Activated naive CD8-positive, alpha-beta T cell treated with anti-CD3 and anti-CD28 coated beads for 36 hours (primary cell): ENCODE data around the gene LRMDA. TPM values are rescaled to one million over a fixed set of nuclear protein-coding genes. Genes with fewer than 3 reads are reported as not detected.

Experiments used
- DNase-seq: peaks from one replicate; pipeline ENCODE4 v3.0.0; 2021
- H3K27ac Mint-ChIP-seq: one replicate; pipeline ENCODE4 v1.8.0; 2022; ENCODE audit warnings: mild to moderate bottlenecking, moderate library complexity, mixed read lengths
- H3K27me3 Mint-ChIP-seq: one replicate; pipeline ENCODE4 v1.8.0; 2022; ENCODE audit warnings: mild to moderate bottlenecking, mixed read lengths
- H3K36me3 Mint-ChIP-seq: one replicate; pipeline ENCODE4 v1.8.0; 2021; ENCODE audit warnings: mild to moderate bottlenecking, mixed read lengths
- H3K4me1 Mint-ChIP-seq: one replicate; pipeline ENCODE4 v1.8.0; 2021; ENCODE audit warnings: mixed read lengths
- H3K4me3 Mint-ChIP-seq: one replicate; pipeline ENCODE4 v1.8.0; 2022; ENCODE audit warnings: mild to moderate bottlenecking, moderate library complexity, mixed read lengths
- H3K9me3 Mint-ChIP-seq: one replicate; pipeline ENCODE4 v1.8.0; 2022; ENCODE audit warnings: mixed read lengths
- total RNA-seq, 2 experiments: library from RNA; stranded (reverse); gene quantifications; one replicate each; pipeline ENCODE4 v1.2.3, GENCODE V29; 2021

LRMDA gene
- total RNA-seq, 2 experiments from 2014 or later: not detected

- no peaks in the 10 kb centered on the region for H3K27me3 Mint-ChIP-seq
- no peaks in the 10 kb centered on the region for H3K9me3 Mint-ChIP-seq
- no peaks in the 10 kb centered on the region for H3K36me3 Mint-ChIP-seq
- no peaks in the 10 kb centered on the region for H3K4me1 Mint-ChIP-seq
- H3K27ac Mint-ChIP-seq: no peak overlapping the region
- DNase-seq: no peak
- H3K4me3 Mint-ChIP-seq: no peak overlapping the region
These were observed 923.5 kb downstream of the LRMDA start for GRCh38 chr10:76354921-76355320.

DNA sequence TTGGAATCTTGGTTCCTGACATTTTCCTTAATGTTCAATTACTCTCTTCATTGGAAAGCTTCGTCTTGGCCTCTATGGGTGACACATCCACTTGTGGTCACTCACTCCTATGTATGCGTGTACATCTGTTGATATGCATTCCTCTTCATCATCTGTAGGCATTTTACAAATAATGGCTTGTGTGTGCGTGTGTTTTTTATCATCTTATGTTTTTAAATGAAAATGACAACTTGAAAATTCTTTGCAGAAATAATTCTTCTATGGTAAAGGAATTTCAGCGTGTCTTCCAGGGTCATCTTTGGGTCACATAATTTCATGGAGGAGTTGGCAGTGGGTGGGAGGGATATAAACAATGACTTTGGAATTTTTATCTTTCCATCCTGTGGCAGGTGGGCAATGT lies 925.1 kb downstream of the LRMDA start:
- H3K36me3 Mint-ChIP-seq: no peaks in the 10 kb centered on the region
- H3K27ac Mint-ChIP-seq: no peak overlapping the region
- no peaks in the 10 kb centered on the region for H3K9me3 Mint-ChIP-seq
- no peak overlapping the region for H3K4me3 Mint-ChIP-seq
- H3K27me3 Mint-ChIP-seq: peaks cover 4% of the 10 kb centered on the region
- no peaks in the 10 kb centered on the region for H3K4me1 Mint-ChIP-seq
- DNase-seq: no peak

GRCh38 chr10:76357726-76358415 lies 926.4 kb downstream of the LRMDA start:
- Mint-ChIP-seq H3K4me1 (no peaks in the 10 kb centered on the region), H3K36me3 (no peaks in the 10 kb centered on the region), H3K27me3 (peaks cover 4% of the 10 kb centered on the region), H3K4me3 (no peak overlapping the region), H3K9me3 (no peaks in the 10 kb centered on the region), H3K27ac (no peak overlapping the region)
- DNase-seq: no peak

- H3K27me3 Mint-ChIP-seq: peaks cover 4% of the 10 kb centered on the region
- no peak for DNase-seq
- H3K4me3 Mint-ChIP-seq: no peak overlapping the region
- no peaks in the 10 kb centered on the region for H3K36me3 Mint-ChIP-seq
- no peaks in the 10 kb centered on the region for H3K4me1 Mint-ChIP-seq
- no peaks in the 10 kb centered on the region for H3K9me3 Mint-ChIP-seq
- no peak overlapping the region for H3K27ac Mint-ChIP-seq
These were observed 927.4 kb downstream of the LRMDA start for GRCh38 chr10:76358743-76359395.

DNA sequence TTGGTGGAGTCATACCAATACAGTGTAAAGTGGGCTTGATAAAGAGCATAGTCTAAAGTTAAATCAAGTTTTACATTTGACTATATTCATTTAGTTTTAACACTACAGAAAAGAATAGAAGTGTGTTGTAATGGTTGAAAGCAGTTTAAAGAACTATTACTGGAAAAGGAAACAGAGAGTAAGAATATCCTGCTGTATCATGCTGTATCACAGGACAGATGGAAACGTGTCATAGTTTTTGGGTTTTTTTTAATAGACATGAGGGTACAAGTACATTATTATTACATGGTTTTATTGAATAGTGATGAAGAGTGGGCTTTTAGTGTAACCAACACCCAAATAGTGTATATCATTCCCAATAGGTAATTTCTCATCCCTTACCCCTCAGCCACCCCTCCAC lies 944.3 kb downstream of the LRMDA start:
- no peaks in the 10 kb centered on the region for H3K36me3 Mint-ChIP-seq
- H3K27ac Mint-ChIP-seq: no peak overlapping the region
- H3K4me1 Mint-ChIP-seq: no peaks in the 10 kb centered on the region
- H3K9me3 Mint-ChIP-seq: no peaks in the 10 kb centered on the region
- DNase-seq: no peak
- no peak overlapping the region for H3K4me3 Mint-ChIP-seq
- H3K27me3 Mint-ChIP-seq: no peaks in the 10 kb centered on the region

DNA sequence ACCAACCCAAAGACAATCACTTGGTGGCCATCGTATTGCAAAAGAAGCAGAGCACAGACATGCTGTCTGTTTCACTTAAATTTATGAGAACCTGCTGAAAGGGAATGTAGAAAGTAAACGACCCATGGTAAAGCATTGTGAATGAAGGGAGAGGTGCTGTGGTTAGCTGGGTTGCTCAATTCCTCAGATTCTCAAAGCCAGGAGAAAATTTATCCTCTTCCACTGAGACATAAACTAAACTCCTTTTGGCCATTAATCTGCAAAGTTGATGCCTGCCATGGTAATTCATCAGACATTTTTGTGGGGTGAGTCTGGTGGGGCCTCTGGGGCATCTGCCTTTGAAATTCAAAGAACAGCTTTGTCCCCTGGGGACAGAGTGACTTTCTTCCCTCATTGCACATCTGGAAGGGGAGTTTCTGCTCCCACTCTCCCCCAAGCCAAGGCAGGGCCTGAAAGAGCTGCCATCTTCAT lies 951.0 kb downstream of the LRMDA start:
- Mint-ChIP-seq H3K4me3 (no peak overlapping the region), H3K4me1 (no peaks in the 10 kb centered on the region), H3K27me3 (peaks cover 5% of the 10 kb centered on the region), H3K9me3 (no peaks in the 10 kb centered on the region), H3K36me3 (no peaks in the 10 kb centered on the region), H3K27ac (no peak overlapping the region)
- no peak for DNase-seq

GRCh38 chr10:76388321-76389023 lies 957.0 kb downstream of the LRMDA start:
- Mint-ChIP-seq H3K4me3 (no peak overlapping the region), H3K9me3 (no peaks in the 10 kb centered on the region), H3K27ac (no peak overlapping the region), H3K36me3 (no peaks in the 10 kb centered on the region), H3K27me3 (peaks cover 5% of the 10 kb centered on the region), H3K4me1 (no peaks in the 10 kb centered on the region)
- no peak for DNase-seq

DNA sequence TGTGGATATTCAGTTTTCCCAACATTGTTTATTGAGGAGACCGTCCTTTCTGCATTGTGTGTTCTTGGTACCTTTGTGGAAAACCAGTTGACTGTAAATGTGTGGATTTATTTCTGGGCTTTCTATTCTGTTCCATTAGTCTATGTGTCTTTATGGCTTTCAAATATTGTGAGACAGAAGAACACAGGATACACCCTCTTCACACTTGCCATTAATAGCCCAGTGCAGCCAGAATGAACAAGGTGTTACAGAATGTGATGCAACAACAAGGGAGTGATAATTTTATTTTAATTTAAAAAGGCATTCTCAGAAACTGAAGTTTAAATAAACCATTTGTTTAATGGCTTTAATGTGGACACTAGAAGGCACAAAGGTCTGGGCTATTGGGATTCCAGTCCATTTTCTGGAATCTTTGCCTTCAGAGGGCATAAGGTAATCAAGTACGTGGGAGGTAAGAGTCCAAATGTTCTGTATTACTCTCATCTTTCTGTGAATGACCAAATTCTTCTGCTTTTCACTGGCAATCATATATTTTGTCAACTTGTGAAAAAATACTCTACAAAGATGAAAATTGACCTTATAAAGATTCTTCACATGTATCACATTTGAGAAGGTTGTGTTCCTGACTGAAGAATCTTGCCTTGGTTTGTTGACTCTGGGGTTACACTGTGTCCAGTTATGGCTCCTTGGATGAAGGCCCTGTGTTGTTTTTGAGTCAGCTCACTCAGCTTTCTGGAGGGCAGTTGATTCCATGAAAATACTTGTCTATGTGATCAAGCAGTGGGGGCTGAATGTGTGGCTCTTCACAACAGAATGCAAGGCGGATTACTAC lies 962.7 kb downstream of the LRMDA start:
- Mint-ChIP-seq H3K4me3 (no peak overlapping the region), H3K9me3 (no peaks in the 10 kb centered on the region), H3K36me3 (no peaks in the 10 kb centered on the region), H3K4me1 (no peaks in the 10 kb centered on the region), H3K27ac (no peak overlapping the region), H3K27me3 (no peaks in the 10 kb centered on the region)
- no peak for DNase-seq

DNA sequence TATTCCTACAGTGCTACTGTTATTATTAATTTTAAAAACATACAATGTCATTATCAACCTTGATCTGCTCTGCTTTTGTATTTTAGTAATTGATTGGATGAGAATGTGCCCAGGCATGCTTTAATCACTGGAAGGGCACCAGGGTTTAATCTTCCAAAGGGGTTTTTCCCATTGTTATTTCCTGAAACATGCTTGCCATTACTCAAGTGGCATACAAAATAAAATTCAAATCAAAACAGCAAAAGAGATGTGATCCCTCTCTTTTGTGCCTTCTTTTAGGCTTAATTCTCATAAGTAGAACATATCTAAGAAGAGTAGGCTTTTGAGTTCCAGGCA lies 963.3 kb downstream of the LRMDA start:
- Mint-ChIP-seq H3K27me3 (no peaks in the 10 kb centered on the region), H3K4me1 (no peaks in the 10 kb centered on the region), H3K4me3 (no peak overlapping the region), H3K36me3 (no peaks in the 10 kb centered on the region), H3K9me3 (no peaks in the 10 kb centered on the region), H3K27ac (no peak overlapping the region)
- no peak for DNase-seq

DNA sequence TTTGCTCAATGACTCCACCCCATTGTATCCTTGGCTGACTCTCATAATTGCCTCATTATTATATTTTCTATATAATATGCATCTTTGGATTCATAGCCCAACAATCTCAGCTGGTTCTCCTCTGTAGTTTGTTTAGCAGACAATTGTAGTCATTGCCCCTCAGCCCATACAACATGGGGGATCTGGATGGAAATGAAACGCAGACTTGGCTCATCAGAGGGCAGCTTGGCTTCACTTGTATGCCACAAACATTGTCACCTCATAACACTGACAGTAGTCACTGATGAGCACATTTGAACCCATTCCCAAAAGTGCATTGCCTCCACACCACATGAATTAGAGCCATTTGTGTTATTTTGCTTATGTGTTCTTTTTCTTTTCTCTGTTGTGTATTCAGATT lies 963.8 kb downstream of the LRMDA start:
- Mint-ChIP-seq H3K9me3 (no peaks in the 10 kb centered on the region), H3K27me3 (no peaks in the 10 kb centered on the region), H3K4me3 (no peak overlapping the region), H3K36me3 (no peaks in the 10 kb centered on the region), H3K4me1 (no peaks in the 10 kb centered on the region), H3K27ac (no peak overlapping the region)
- no peak for DNase-seq

DNA sequence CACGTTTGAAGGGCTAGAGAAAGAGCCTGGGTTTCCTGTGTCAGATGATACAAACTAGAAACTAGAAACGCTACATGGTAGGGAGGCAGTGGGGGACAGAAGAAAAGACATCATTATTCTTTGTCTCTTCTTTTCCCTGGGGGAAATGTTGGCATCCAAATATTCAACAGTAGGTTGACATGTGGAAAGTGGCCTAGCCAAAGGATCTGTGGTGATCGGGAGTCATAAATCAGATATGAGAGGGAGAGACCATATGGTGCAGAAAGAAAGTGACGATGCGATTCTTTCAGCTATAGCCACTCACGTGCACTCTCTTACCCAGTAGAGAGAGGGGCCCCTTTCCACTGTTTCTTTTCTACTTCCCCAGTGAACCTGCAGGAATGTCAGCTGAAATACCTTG lies 964.7 kb downstream of the LRMDA start:
- no peak for DNase-seq
- no peak overlapping the region for H3K27ac Mint-ChIP-seq
- H3K36me3 Mint-ChIP-seq: no peaks in the 10 kb centered on the region
- no peaks in the 10 kb centered on the region for H3K9me3 Mint-ChIP-seq
- no peak overlapping the region for H3K4me3 Mint-ChIP-seq
- H3K27me3 Mint-ChIP-seq: no peaks in the 10 kb centered on the region
- no peaks in the 10 kb centered on the region for H3K4me1 Mint-ChIP-seq

DNA sequence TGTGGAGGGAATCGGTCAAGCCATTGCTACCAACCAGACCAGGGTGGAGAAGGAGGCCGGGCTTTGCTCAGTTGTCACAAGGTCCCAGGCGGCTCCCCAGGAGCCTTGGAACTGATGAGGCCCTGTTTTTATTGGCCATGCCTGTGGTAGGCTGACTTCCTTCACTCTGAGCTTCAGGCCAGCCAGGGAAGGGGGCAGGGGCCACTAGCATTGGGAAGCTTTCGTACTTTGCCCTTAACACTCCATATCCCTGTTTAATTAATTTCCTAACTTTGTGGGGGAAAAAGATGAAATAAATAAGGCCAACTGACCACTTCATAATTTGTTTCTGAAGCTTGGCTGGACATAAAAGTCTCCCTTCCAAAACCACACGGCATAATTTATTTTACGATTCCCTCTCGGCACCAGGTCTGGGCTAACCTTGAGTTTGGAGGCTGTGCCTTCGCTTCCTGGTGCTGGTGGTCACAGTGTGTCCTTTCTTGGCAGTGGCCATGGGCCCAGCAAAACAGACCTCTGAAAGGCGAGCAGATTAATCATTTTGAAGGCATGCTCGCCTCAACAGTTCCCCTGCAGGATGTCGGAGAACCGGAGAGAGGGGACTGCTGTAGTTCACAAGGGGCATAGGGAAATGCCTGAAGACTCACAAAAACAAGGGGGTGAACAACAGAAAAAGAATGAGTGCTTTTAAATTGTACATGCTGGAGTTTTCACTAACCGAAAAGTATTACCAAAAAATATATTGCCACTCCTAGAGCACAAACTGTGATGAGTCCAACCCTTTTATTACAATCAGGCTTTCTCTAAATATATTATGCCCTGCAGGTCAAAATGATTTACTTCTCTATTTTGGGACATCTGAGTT lies 966.0 kb downstream of the LRMDA start:
- Mint-ChIP-seq H3K27ac (no peak overlapping the region), H3K9me3 (no peaks in the 10 kb centered on the region), H3K36me3 (no peaks in the 10 kb centered on the region), H3K27me3 (no peaks in the 10 kb centered on the region), H3K4me3 (no peak overlapping the region), H3K4me1 (no peaks in the 10 kb centered on the region)
- no peak for DNase-seq

- Mint-ChIP-seq H3K27me3 (no peaks in the 10 kb centered on the region), H3K4me3 (no peak overlapping the region), H3K9me3 (no peaks in the 10 kb centered on the region), H3K4me1 (no peaks in the 10 kb centered on the region), H3K27ac (no peak overlapping the region), H3K36me3 (no peaks in the 10 kb centered on the region)
- no peak for DNase-seq
These were observed 966.8 kb downstream of the LRMDA start for GRCh38 chr10:76398043-76398710.

DNA sequence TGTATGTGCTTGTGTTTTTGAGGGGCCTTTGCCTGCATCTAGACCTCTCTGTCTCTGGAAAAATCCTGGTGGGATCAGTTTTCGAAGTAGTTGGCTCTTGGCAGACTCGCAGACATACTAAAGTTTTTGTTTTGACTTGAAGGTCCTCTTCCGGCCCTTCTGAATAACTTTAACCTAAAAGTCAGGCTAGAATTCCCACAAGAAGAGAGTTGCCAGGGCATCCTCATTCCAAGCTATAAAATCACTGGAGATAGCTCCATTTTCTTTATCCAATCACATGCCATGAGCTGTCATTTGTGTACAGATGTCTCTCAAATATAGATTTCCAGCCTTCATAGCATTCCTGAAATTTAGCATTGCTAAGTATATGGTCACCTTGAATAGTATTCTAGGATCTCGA lies 967.8 kb downstream of the LRMDA start:
- Mint-ChIP-seq H3K27ac (no peak overlapping the region), H3K4me1 (no peaks in the 10 kb centered on the region), H3K36me3 (no peaks in the 10 kb centered on the region), H3K4me3 (no peak overlapping the region), H3K27me3 (no peaks in the 10 kb centered on the region), H3K9me3 (peaks cover 2% of the 10 kb centered on the region)
- DNase-seq: no peak
